ENCODE results near the gene DHRSX.
A peak's percentile ranks its signal among the peaks of the same experiment; 100 is the strongest.
"Not testable (repeated sequence)": the region's sequence is repeated elsewhere in the genome, so short reads cannot be mapped to it uniquely, and the experiment has no call there.

The DHRSX gene

DNA sequence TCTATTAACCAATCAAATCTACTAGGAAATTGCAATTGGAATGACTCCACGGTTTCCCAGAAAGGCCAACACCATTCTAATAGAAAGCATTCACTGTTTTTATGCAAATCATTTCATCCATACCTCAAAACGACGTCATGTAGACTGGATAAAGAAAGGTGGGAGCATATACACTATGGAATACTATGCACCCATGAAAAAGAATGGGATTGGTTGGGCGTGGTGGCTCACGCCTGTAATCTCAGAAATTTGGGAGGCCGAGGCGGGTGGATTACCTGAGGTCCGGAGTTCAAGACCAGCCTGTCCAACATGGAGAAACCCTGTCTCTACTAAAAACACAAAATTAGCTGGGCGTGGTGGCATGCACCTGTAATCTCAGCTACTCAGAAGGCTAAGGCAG, 46.2 kb downstream of the DHRSX start:
- not testable (repeated sequence) for H3K27ac ChIP-seq (ENCODE audit: low read length); H3K4me3 ChIP-seq (ENCODE audit: low read length); H3K4me1 ChIP-seq (ENCODE audit: control insufficient read depth, insufficient read depth, low read length); DNase-seq (ENCODE audit: low read depth, low spot score); H3K36me3 ChIP-seq (ENCODE audit: control insufficient read depth, insufficient read depth, low read length); H3K9me3 ChIP-seq (ENCODE audit: control insufficient read depth, insufficient read depth, low read length); H3K27me3 ChIP-seq (ENCODE audit: control insufficient read depth, insufficient read depth, low read length)
- no CpG with 5 or more reads among the region's 9 CpGs for WGBS (ENCODE audit: insufficient coverage, insufficient read length)

DNA sequence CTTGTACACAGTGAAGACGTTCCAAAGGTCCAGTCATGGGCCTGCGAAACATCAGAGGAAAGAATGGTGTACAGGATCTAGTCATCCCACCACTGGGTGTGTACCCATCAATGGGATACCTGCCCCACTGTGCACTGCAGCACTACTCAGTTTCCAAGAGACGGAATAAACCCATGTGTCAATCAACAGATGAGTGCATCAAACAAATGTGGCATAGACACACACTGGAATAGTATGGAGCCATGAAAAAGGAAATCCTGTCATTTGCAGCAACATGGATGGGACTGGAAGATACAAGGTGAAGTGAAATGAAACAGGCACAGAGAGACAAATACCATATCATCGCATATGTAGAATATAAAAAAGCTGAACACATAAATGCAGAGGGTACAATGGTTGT, 48.0 kb downstream of the DHRSX start:
- no peaks in the 10 kb centered on the region; the same call in 1 of the 2 replicates for H3K36me3 ChIP-seq (ENCODE audit: control insufficient read depth, insufficient read depth, low read length)
- WGBS (ENCODE audit: insufficient coverage, insufficient read length): no CpG with 5 or more reads among the region's 4 CpGs
- H3K9me3 ChIP-seq (ENCODE audit: control insufficient read depth, insufficient read depth, low read length): no peaks in the 10 kb centered on the region
- no peak overlapping the region for H3K27ac ChIP-seq (ENCODE audit: low read length)
- no peaks in the 10 kb centered on the region for H3K4me1 ChIP-seq (ENCODE audit: control insufficient read depth, insufficient read depth, low read length)
- no peak for DNase-seq (ENCODE audit: low read depth, low spot score)
- no peaks in the 10 kb centered on the region for H3K27me3 ChIP-seq (ENCODE audit: control insufficient read depth, insufficient read depth, low read length)
- H3K4me3 ChIP-seq (ENCODE audit: low read length): no peak overlapping the region

DNA sequence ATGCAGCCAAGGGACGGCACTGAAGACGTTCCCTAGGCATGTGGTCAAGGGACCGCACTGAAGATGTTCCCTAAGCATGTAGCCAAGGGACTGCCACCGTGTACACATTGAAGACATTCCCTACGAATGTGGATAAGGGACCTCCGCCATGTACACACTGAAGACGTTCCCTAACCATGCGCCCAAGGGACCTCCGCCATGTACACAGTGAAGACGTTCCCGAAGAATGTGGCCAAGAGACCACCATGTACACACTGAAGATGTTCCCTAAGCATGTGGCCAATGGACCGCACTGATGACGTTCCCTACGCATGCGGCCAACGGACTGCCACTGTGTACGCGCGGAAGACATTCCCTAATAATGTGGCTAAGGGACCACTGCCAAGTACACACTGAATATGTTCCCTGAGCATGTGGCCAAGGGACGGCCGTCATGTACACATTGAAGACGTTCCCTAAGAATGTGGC, 48.4 kb downstream of the DHRSX start:
- no peaks in the 10 kb centered on the region for H3K4me1 ChIP-seq (ENCODE audit: control insufficient read depth, insufficient read depth, low read length)
- no peaks in the 10 kb centered on the region for H3K9me3 ChIP-seq (ENCODE audit: control insufficient read depth, insufficient read depth, low read length)
- H3K27me3 ChIP-seq (ENCODE audit: control insufficient read depth, insufficient read depth, low read length): no peaks in the 10 kb centered on the region
- no CpG with 5 or more reads among the region's 22 CpGs for WGBS (ENCODE audit: insufficient coverage, insufficient read length)
- H3K27ac ChIP-seq (ENCODE audit: low read length): no peak overlapping the region
- H3K4me3 ChIP-seq (ENCODE audit: low read length): no peak overlapping the region
- no peaks in the 10 kb centered on the region; the same call in 1 of the 2 replicates for H3K36me3 ChIP-seq (ENCODE audit: control insufficient read depth, insufficient read depth, low read length)
- no peak for DNase-seq (ENCODE audit: low read depth, low spot score)

DNA sequence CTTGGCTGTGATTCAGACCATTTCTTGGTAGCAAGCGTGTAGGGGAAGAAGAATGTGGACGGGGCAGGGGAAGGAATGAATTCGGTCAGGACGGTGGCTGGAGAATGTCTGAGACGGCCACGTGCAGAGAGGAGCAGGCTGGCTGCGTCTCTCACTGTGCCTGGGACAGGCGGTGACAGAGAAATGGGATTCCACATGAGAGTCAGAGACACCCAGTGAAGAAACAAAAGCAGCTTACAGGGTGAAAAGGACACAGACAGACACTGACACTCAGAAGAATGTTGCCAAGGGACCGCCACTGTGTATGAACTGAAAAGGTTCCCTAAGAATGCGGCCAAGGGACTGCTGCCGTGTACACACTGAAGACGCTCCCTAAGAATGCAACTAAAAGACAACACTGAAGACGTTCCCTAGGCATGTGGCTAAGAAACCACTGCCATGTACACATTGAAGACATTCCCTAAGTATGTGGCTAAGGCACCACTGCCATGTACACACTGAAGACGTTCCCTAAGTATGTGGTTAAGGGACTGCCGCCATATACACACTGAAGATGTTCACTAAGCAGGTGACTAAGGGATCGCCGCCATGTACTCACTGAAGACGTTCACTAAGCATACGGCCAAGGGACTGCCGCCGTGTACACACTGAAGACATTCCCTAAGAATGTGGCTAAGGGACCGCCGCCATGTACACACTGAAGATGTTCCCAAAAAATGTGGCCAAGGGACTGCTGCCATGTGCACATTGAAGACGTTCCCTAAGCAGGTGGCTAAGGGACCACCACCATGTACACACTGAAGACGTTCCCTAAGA, 49.1 kb downstream of the DHRSX start:
- Histone ChIP-seq H3K4me3 (ENCODE audit: low read length) (no peak overlapping the region), H3K27me3 (ENCODE audit: control insufficient read depth, insufficient read depth, low read length) (no peaks in the 10 kb centered on the region), H3K4me1 (ENCODE audit: control insufficient read depth, insufficient read depth, low read length) (no peaks in the 10 kb centered on the region), H3K9me3 (ENCODE audit: control insufficient read depth, insufficient read depth, low read length) (no peaks in the 10 kb centered on the region), H3K27ac (ENCODE audit: low read length) (no peak overlapping the region), H3K36me3 (ENCODE audit: control insufficient read depth, insufficient read depth, low read length) (no peaks in the 10 kb centered on the region; the same call in 1 of the 2 replicates)
- peak; percentile 55 for DNase-seq (ENCODE audit: low read depth, low spot score)
- no CpG with 5 or more reads among the region's 25 CpGs for WGBS (ENCODE audit: insufficient coverage, insufficient read length)

DNA sequence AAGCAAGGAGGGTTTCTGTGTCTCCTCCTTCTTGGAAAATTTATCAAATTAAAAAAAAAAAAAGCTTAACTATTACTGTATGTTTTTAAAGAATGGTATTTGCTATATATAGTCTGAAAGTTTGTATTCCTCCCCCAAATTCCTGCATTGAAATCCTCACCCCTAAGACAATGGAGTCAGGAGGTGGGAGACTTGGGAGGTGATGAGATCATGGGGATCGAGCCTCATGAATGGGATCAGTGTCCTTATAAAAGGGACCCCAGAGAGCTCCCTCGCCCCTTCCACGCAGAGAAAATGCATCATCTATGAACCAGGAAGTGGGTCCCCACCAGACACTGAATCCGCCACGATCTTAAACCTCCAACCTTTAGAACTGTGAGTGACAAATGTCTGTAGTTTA, 50.1 kb downstream of the DHRSX start:
- no peaks in the 10 kb centered on the region; the same call in 1 of the 2 replicates for H3K36me3 ChIP-seq (ENCODE audit: control insufficient read depth, insufficient read depth, low read length)
- no peaks in the 10 kb centered on the region for H3K4me1 ChIP-seq (ENCODE audit: control insufficient read depth, insufficient read depth, low read length)
- WGBS (ENCODE audit: insufficient coverage, insufficient read length): no CpG with 5 or more reads among the region's 5 CpGs
- no peaks in the 10 kb centered on the region for H3K9me3 ChIP-seq (ENCODE audit: control insufficient read depth, insufficient read depth, low read length)
- DNase-seq (ENCODE audit: low read depth, low spot score): no peak
- H3K27ac ChIP-seq (ENCODE audit: low read length): no peak overlapping the region
- no peaks in the 10 kb centered on the region for H3K27me3 ChIP-seq (ENCODE audit: control insufficient read depth, insufficient read depth, low read length)
- H3K4me3 ChIP-seq (ENCODE audit: low read length): no peak overlapping the region

DNA sequence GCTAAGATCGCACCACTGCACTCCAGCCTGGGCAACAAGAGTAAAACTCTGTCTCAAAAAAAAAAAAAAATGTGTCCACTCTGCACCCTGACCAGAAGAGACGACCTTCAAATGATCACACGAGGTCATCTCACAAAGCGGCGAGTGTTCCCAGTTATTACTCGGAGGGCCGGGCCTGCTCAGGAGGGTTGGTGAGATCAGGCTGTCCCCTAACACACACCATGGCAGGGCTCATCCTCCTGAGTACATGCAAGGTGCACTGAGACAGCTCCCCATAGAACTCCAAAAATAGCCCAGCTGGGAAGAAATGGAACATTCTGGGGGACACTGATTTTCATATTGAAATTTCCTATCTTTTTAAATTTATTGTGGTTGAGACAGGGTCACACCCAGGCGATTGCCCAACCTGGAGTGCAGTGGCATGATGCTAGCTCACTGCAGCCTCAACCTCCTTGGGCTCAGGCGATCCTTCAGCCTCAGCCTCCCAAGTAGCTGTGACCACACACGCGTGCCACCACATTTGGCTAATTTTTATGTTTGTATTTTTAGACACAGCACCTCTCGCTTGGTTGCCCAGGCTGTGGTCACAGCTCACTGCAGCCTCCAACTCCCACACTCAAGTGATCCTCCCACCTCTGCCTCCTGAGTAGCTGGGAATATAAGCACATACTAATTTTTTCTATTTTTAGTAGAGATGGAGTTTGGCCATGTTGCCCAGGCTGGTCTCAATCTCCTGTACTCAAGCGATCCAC, 51.5 kb downstream of the DHRSX start:
- no peaks in the 10 kb centered on the region; the same call in 1 of the 2 replicates for H3K36me3 ChIP-seq (ENCODE audit: control insufficient read depth, insufficient read depth, low read length)
- no peak for DNase-seq (ENCODE audit: low read depth, low spot score)
- H3K4me3 ChIP-seq (ENCODE audit: low read length): no peak overlapping the region
- no CpG with 5 or more reads among the region's 13 CpGs for WGBS (ENCODE audit: insufficient coverage, insufficient read length)
- no peaks in the 10 kb centered on the region for H3K4me1 ChIP-seq (ENCODE audit: control insufficient read depth, insufficient read depth, low read length)
- no peaks in the 10 kb centered on the region for H3K27me3 ChIP-seq (ENCODE audit: control insufficient read depth, insufficient read depth, low read length)
- H3K27ac ChIP-seq (ENCODE audit: low read length): no peak overlapping the region
- H3K9me3 ChIP-seq (ENCODE audit: control insufficient read depth, insufficient read depth, low read length): no peaks in the 10 kb centered on the region

DNA sequence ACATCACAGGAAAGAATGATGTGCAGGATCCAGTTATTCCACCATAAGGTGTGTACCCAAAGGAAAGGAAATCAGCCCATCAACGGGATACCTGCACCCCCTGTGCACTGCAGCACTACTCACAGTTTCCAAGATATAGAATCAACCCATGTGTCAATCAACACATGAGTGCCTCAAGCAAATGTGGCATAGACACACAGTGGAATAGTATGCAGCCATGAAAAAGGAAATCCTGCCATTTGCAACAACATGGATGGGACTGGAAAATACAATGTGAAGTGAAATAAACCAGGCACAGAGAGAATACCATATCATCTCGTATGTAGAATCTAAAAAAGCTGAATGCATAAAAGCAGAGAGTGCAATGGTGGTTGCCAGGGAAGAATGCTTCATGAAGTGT, 53.3 kb downstream of the DHRSX start:
- WGBS (ENCODE audit: insufficient coverage, insufficient read length): no CpG with 5 or more reads among the region's 2 CpGs
- no peak for DNase-seq (ENCODE audit: low read depth, low spot score)
- no peak overlapping the region for H3K27ac ChIP-seq (ENCODE audit: low read length)
- H3K27me3 ChIP-seq (ENCODE audit: control insufficient read depth, insufficient read depth, low read length): no peaks in the 10 kb centered on the region
- no peaks in the 10 kb centered on the region for H3K9me3 ChIP-seq (ENCODE audit: control insufficient read depth, insufficient read depth, low read length)
- no peaks in the 10 kb centered on the region for H3K4me1 ChIP-seq (ENCODE audit: control insufficient read depth, insufficient read depth, low read length)
- H3K4me3 ChIP-seq (ENCODE audit: low read length): no peak overlapping the region
- H3K36me3 ChIP-seq (ENCODE audit: control insufficient read depth, insufficient read depth, low read length): no peaks in the 10 kb centered on the region

DNA sequence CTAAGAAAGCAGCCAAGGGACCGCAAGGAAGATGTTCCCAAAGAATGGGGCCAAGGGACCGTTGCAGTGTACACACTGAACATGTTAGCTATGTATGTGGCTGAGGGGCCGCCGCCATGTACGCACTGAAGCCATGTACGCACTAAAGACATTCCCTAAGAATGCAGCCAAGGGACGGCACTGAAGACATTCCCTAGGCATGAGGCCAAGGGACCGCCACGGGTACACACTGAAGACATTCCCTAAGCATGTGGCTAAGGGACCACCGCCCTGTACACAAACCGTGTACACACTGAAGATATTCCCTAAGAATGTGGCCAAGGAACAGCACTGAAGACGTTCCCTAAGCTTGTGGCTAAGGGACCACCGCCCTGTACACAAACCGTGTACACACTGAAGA, 54.0 kb downstream of the DHRSX start:
- Histone ChIP-seq H3K36me3 (ENCODE audit: control insufficient read depth, insufficient read depth, low read length) (no peaks in the 10 kb centered on the region), H3K9me3 (ENCODE audit: control insufficient read depth, insufficient read depth, low read length) (no peaks in the 10 kb centered on the region), H3K27me3 (ENCODE audit: control insufficient read depth, insufficient read depth, low read length) (no peaks in the 10 kb centered on the region), H3K27ac (ENCODE audit: low read length) (no peak overlapping the region), H3K4me1 (ENCODE audit: control insufficient read depth, insufficient read depth, low read length) (no peaks in the 10 kb centered on the region), H3K4me3 (ENCODE audit: low read length) (no peak overlapping the region)
- DNase-seq (ENCODE audit: low read depth, low spot score): no peak
- no CpG with 5 or more reads among the region's 14 CpGs for WGBS (ENCODE audit: insufficient coverage, insufficient read length)

DNA sequence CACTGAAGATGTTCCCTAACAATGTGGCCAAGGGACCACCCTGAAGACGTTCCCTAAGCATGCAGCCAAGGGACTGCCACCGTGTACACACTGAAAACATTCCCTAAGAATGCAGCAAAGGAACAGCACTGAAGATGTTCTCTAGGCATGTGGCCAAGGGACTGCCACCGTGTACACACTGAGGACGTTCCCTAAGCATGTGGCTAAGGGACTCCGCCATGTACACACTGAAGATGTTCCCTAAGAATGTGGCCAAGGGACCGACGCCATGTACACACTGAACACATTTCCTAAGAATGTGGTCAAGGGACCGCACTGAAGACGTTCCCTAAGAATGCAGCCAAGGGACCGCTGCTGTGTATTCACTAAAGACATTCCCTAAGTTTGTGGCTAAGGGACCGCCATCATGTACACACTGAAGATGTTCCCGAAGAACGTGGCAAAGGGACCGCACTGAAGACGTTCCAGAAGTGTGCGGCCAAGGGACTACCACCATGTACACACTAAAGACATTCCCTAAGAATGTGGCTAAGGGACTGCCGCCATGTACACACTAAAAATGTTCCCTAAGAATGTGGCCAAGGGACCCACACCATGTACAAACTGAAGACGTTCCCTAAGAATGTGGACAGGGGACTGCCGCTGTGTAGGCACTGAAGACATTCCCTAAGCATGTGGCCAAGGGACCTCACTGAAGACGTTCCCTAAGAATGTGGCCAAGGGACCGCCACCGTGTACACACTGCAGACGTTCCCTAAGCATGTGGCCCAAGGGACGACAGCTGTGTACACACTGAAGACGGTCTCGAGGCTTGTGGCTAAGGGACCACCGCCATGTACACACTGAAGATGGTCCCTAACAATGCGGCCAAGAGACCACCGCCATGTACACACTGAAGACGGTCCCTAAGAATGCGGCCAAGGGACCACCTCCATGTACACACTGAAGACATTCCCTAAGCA, 54.8 kb downstream of the DHRSX start:
- Histone ChIP-seq H3K9me3 (ENCODE audit: control insufficient read depth, insufficient read depth, low read length) (no peaks in the 10 kb centered on the region), H3K36me3 (ENCODE audit: control insufficient read depth, insufficient read depth, low read length) (0 out of 2 replicates have a peak, but pooled peaks cover under 1% of the 10 kb centered on the region), H3K27me3 (ENCODE audit: control insufficient read depth, insufficient read depth, low read length) (no peaks in the 10 kb centered on the region), H3K27ac (ENCODE audit: low read length) (no peak overlapping the region), H3K4me1 (ENCODE audit: control insufficient read depth, insufficient read depth, low read length) (no peaks in the 10 kb centered on the region), H3K4me3 (ENCODE audit: low read length) (no peak overlapping the region)
- DNase-seq (ENCODE audit: low read depth, low spot score): no peak
- WGBS (ENCODE audit: insufficient coverage, insufficient read length): no CpG with 5 or more reads among the region's 31 CpGs

DNA sequence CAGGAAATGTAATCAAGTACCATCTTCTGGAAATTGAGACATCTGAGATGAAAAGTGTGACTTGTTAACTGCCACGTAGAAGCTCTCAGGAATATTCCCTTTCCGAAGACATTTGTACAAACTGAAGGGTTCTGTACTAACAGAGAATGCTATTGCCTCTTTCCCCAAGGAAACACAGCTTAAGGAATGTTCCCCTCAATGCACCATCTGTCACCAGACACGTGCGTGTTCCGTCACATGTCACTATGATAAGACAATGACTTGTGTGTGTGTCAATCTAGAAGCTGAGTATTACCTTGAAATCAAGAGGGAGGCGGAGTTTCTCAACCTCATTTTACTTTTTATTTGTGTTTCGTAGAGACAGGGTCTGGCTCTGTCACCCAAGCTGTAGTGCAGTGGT, 58.1 kb downstream of the DHRSX start:
- H3K4me1 ChIP-seq (ENCODE audit: control insufficient read depth, insufficient read depth, low read length): no peaks in the 10 kb centered on the region
- H3K27ac ChIP-seq (ENCODE audit: low read length): no peak overlapping the region
- peaks cover 6% of the 10 kb centered on the region for H3K36me3 ChIP-seq (ENCODE audit: control insufficient read depth, insufficient read depth, low read length)
- H3K4me3 ChIP-seq (ENCODE audit: low read length): no peak overlapping the region
- DNase-seq (ENCODE audit: low read depth, low spot score): no peak
- no peaks in the 10 kb centered on the region for H3K27me3 ChIP-seq (ENCODE audit: control insufficient read depth, insufficient read depth, low read length)
- peaks cover 4% of the 10 kb centered on the region for H3K9me3 ChIP-seq (ENCODE audit: control insufficient read depth, insufficient read depth, low read length)
- WGBS (ENCODE audit: insufficient coverage, insufficient read length): no CpG with 5 or more reads among the region's 7 CpGs

Measured in iPS DF 6.9 (cell line).